GM23248 (cell line): ENCODE measurements around the gene PICALM.

Experiments used
- EZH2 ChIP-seq: fragments of 200-600 bp; sonication (generic); IDR thresholded peaks from 2 replicates; pipeline ENCODE4 v1.6.1; 2018; ENCODE audit warnings: antibody characterized with exemption, mild to moderate bottlenecking; ENCODE audit not compliant: insufficient read depth, poor library complexity, severe bottlenecking
- EZH2phosphoT487 ChIP-seq: fragments of 200-600 bp; sonication (generic); IDR thresholded peaks from 2 replicates; pipeline ENCODE4 v1.6.1; 2018; ENCODE audit warnings: antibody characterized with exemption, moderate library complexity, mild to moderate bottlenecking, low read depth; ENCODE audit not compliant: insufficient read depth

- TF ChIP-seq EZH2 (no peak), EZH2phosphoT487 (no peak)
Observed at GRCh38 chr11:86079421-86079820, 10.5 kb upstream of the PICALM start.
